ENCODE data around the gene ZSWIM6.
"Not testable (repeated sequence)": the region's sequence is repeated elsewhere in the genome, so short reads cannot be mapped to it uniquely, and the experiment has no call there.

The ZSWIM6 gene

DNA sequence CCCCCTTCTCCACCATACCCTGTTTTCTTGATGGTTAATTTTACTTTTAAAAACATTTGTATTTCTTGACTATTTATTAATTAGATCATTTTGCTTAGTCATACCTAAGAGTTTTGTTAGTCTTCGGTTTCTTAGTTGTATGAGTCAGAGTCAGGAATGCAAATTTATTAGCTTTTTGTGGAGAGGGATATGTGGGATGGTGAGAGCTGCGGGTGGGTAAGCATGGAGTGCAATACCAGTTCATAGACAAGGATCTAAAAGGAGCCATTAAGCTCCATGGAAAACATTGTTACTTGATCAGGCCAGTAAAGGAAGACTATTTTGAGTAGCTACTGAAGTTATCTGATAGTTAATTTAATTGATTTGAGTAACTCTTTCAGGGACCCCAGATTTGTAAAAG lies 77.5 kb downstream of the ZSWIM6 start:
- no peak for DNase-seq

DNA sequence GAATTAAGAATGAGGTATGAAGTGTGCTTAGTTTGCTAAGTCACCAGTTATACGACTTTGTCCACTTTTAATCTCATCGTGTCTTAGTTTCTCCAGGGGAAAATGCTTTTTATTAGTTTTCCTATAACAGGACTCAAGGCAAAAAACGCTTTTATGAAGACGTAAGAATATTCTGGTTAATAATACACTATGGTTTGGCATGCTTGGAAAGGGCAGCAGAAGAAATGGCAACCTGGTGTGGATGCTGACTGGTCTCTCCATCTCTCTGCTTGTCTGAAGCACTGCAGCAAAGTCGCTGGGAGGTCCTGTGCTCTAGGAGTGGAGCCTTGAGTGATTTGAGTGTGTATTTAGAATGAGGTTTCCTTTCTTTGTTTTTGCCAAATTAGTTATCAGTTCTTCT lies 78.8 kb downstream of the ZSWIM6 start:
- DNase-seq: no peak

- no peak for DNase-seq
These were observed 80.3 kb downstream of the ZSWIM6 start for GRCh38 chr5:61412361-61412760.

GRCh38 chr5:61413205-61413604 lies 81.1 kb downstream of the ZSWIM6 start:
- DNase-seq: not testable (repeated sequence)

DNA sequence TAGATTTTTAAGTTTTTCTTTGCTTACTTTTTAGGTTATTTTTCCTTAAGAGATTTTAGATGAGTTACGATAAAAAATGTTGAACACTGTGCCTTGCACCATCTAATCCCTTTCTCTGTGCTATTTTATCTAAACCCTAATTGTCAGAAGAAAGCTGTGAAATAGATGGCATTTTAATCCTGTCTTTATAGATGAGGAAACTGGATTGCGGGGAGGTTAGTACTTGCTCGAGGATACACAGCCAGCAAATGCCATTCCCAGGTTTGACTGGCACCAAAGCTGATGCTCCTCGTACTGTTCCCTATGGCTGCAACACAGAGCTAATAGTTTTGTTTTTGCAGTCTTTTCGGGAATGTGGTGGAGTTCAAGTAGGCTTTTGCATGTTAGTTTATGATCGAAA lies 82.7 kb downstream of the ZSWIM6 start:
- DNase-seq: no peak

DNA sequence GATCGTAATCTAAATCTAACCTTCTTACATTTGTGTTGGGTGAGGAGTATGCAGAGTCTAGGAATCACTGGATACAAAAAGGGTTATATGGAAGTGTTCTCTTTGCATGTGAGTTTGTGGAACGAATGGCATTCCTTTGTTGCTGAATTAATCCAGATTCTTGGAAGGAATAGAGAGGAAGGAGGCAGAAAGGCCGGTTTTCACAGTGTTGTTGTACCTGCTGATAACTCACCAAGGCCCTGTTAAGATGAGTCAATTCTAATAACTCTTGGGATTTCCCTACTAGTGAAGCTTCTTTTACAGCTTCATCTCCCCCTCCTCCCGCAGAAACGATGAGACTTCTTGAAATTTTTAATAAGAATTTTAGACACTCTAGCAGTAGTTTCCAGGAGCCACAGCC lies 84.0 kb downstream of the ZSWIM6 start:
- no peak for DNase-seq

DNA sequence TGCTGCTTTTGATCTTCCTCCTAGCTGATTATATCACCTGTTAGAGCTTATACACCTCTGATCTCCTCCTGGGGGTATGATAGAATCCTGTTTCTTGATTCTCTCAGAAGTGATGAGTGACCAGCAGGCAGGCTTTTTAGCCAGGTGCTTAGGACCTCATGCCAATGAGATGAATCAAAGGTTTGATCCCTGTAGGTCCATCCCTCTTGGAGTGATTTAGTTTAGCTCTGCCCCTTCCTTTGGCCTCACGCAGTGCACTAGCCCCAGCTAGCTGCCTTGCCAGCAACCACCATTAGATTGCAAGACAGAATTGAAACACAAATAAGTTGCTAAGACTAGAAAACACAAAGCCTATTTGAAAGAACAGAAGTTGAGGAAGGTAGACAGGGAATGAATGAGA lies 84.4 kb downstream of the ZSWIM6 start:
- DNase-seq: no peak

- DNase-seq: no peak
These were observed 85.3 kb downstream of the ZSWIM6 start for GRCh38 chr5:61417340-61417739.

GRCh38 chr5:61417851-61418250 lies 85.8 kb downstream of the ZSWIM6 start:
- DNase-seq: no peak

- DNase-seq: no peak
These were observed 87.0 kb downstream of the ZSWIM6 start for GRCh38 chr5:61419106-61419505.

DNA sequence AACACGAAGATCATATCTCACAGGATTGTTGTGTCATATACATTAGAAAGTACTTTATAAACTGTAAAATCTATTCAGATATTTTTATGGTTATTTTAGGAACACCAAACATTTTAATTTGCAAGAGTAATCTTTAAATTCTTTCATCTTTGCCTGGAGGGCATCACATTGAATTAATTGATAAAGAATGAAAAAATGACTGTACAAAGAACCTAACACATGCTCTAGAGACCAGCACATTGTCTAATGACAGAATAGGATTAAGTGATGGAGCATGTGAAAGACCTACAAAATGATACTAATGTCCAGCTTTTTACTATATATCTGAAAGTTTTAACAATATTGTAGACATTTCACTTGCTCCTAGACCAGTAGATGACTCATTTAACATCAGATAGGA lies 88.0 kb downstream of the ZSWIM6 start:
- DNase-seq: no peak

DNA sequence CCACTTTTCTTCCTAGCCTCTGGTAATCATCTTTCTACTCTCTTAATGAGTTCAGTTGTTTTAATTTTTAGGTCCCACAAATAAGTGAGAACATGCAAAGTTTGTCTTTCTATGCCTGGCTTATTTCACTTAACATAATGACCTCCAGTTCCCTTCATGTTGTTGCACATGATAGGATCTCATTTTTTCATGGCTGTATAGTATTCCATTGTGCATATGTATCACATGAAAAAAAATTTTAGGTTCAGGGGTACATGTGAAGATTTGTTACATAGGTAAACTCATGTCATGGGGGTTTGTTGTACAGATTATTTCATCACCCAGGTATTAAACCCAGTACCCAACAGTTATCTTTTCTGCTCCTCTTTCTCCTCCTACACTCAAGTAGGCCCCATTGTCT lies 89.2 kb downstream of the ZSWIM6 start:
- DNase-seq: not testable (repeated sequence)

DNA sequence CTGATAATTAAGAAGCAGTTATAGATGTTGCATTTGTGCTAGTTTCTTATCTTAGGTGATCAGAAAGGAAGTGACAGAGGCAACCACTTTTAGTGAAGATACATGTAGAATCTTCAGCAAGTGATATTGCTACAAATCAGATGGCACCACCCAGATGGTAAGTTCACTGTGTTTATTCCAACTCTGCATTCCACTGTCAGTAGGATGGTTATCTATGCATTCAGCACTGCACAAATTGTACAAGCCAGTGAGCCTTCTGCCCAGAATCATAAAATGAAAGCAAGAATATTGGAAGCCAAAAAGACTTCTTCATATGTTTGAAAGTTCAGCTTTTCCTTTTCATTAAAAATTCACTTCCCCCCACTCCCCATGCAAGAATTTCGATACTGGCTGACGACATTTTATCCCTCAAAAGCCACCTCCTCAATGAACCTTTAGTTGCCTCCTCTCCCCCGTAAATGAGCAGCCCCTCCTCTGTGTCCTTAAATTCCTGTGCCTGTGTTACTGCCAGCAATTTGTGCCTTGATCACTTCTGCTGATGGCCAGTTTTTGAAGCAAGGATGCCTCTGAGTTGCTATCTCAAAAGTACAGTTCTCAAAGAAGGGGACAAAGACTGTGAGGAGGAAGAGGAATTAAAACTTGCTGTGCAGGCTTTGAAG lies 91.6 kb downstream of the ZSWIM6 start:
- no peak for DNase-seq

DNA sequence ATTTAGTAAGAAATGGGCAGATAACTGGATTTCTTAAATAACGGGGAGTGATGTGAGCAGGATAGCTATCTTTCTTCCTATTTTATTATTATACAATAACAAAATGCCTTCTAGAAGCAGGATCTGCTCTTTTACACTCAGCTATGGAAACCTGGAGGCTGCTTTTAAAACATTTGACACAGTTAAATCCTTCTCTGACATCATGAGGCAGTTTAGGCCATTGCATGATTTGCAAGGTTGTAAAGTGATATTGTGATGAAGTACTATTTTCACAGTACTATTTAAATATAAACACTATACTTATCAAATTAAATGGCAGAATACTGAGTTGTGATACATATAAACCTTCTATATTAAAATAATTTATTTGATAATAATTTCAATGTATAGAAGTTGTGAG lies 93.9 kb downstream of the ZSWIM6 start:
- no peak for DNase-seq

GRCh38 chr5:61429906-61430305 lies 97.8 kb downstream of the ZSWIM6 start:
- DNase-seq: no peak

GRCh38 chr5:61431923-61432620 lies 100.0 kb downstream of the ZSWIM6 start:
- no peak for DNase-seq

DNA sequence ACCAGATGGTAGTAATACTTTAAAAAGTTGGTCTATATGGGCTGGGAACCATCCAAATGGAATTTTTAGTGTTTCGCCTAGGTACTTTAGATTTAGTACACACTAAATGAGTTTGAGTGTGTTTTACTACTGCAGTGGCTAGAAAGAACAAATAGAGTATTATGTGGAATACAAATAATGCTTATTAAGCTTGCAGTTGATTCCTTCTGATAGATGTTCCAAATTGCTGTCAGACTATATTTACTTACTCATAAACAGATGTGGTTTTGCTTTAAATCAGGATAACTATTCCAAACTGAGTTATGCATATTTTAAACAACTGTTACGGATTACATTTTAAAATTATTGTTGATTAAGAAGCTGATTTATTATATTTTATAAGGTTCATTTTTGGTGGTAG lies 103.3 kb downstream of the ZSWIM6 start:
- no peak for DNase-seq

- no peak for DNase-seq
These were observed 106.4 kb downstream of the ZSWIM6 start for GRCh38 chr5:61438298-61438970.

DNA sequence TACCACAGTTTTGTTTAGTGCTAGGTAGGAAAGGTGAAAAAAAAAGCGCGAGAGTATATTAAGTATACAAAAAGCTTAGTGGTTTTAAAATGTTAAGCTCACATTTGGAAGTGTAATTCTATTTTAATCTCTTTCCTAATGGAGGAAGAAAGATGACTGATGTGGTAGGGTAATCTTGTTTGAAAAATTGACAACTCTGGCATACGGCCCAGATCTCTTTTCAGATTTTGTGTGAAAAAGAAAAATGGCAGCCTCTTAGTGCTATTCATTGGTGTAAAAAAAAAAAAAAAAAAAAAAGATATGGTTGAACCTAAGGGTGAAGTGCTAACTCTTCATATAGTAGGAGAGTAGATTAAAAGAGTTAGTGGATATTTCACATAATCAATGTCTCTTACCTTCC lies 108.0 kb downstream of the ZSWIM6 start:
- DNase-seq: no peak

- no peak for DNase-seq
These were observed 108.5 kb downstream of the ZSWIM6 start for GRCh38 chr5:61440596-61440995.

DNA sequence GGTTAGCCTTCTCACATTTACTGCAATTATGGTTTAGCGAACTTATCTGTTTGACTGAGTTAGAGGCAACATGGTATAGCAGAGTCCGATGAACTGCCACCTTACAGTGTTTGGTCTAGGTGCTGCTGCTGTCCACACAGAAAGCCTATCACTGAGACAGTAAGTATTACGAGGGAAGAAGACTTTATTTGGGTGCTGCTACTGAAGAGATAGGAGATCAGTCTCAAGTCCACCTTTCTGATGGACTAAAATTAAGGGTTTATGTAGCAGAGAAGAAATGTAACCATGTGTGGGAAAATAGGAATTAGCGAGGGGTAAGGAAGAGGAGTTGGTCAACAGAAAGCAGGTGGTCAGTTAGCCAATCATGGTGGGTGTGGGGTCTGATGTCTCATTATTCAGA lies 109.7 kb downstream of the ZSWIM6 start:
- DNase-seq: no peak

DNA sequence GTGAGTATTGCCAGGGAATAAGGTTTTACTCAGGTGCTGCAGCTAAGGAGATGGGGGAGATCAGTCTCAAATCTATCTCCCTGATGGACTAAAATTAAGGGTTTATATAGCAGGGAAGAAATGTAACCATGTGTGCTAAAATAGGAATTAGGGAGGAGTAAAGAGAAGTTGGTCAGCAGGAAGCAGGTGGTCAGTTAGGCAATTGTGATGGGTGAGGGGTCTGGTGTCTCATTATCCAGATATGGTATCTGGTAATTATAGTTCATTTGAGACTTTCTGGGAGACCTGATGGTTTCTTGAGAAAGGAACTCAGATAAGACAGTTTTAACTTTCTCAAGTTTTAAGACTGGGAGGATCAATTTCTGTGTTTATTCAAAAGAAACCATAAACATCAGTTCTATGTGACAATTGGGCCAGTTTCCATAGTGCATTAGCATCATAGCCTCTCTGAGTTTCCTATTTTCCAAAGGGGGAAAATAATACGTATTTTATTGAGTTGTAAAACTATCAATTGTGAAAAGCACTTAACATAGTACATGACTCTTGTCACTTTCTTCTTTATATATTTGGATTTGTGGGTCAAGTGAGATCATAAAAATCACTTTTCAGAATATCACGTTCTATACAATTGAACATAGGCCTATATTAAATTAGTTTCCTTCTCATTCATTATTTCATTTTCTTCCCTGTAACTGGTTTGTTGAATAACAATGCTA lies 115.9 kb downstream of the ZSWIM6 start:
- no peak for DNase-seq

DNA sequence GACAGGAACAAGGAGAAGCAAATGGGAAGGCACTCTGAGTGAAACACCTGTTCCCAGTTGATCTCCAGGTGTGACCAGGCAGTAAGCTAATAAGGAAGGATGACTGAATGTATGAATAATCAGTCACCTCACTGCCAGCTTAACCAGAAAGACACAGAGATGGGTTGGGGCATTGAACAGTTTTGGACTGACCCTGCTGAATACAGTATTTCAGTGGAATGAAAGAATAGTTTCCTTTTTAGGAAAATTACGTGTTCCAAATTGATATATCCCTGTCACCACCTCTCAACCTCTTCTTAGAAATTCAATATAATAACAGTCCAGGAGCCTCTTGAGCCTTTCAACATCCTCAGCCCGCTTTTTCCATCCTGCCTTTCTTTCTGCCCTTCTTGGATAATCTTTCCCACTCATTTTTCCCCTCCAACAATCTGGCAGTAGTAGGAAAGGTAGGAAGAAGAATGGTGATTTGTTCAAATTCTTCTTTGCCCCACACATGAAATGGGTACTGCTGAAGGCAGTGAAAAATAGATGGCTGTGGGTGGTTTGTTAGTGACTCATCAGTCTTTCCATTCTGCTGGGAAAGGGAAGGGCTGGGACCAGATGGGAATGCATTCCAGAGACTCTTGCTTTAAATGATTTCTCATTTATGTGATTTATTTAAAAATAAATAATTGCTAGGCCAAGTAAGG lies 117.9 kb downstream of the ZSWIM6 start:
- DNase-seq: no peak
